ENCODE results near the gene RNF43.

- TF ChIP-seq YY1 (IDR thresholded peaks at IDR 0.05; ENCODE audit: insufficient read depth, insufficient read length), result no peak
- TF ChIP-seq ZNF274 (IDR thresholded peaks at IDR 0.05; ENCODE audit: low read depth, low read length), result no peak
Measured at GRCh38 chr17:58370716-58371115, 46.6 kb downstream of the RNF43 start.
